Dermis microvascular lymphatic vessel endothelial cell (primary cell): Measurements from ENCODE around the gene SCRN1. TPM values are rescaled to one million over a fixed set of nuclear protein-coding genes. Genes with fewer than 3 reads are reported as not detected.
A peak's percentile ranks its signal among the peaks of the same experiment; 100 is the strongest.

Experiments used
- DNase-seq, 2 donors: peaks; one replicate each; pipeline versions ENCODE4 v3.0.0 to v3.0.0-alpha.2; 2010; ENCODE audit warnings: low read depth in 2 of 2
- total RNA-seq: library from RNA; depleted of rRNA; stranded (reverse); fragments of >200 nt; gene quantifications from 2 replicates; pipeline ENCODE4 v1.2.1, GENCODE V29; 2014

SCRN1 gene
- 61.4 and 69.3 TPM in 2 replicates for total RNA-seq

GRCh38 chr7:29989257-29989995, at the start of gene SCRN1:
TSS of gene SCRN1 (minus strand) at chr7:29989801. CDS start at chr7:29969067, 20,734 bp downstream.
- DNase-seq: peak in 1 of 2 donors; percentile 61

- DNase-seq: no peak
Observed at GRCh38 chr7:30038196-30038980, 48.8 kb upstream of the SCRN1 start.

GRCh38 chr7:30036220-30036619, 46.6 kb upstream of the SCRN1 start:
- no peak for DNase-seq

- no peak for DNase-seq
Observed at GRCh38 chr7:30034501-30034900, 44.9 kb upstream of the SCRN1 start.

- peak in 1 of 2 donors; percentile 56 for DNase-seq
Observed at GRCh38 chr7:30032310-30033125, 42.9 kb upstream of the SCRN1 start.

- no peak for DNase-seq
Observed at GRCh38 chr7:30029696-30030095, 40.1 kb upstream of the SCRN1 start.

GRCh38 chr7:30028749-30029635, 39.4 kb upstream of the SCRN1 start:
- DNase-seq: peak in 1 of 2 donors; percentile 13

- DNase-seq: peak; percentile 54 to 85
Observed at GRCh38 chr7:30028216-30028748, 38.7 kb upstream of the SCRN1 start, which contains the start of gene PLEKHA8. TSS of gene PLEKHA8 (plus strand) at chr7:30028412. CDS start at chr7:30028763, 351 bp downstream.

GRCh38 chr7:30027740-30028215, 38.2 kb upstream of the SCRN1 start:
- no peak for DNase-seq

GRCh38 chr7:30027065-30027456, 37.5 kb upstream of the SCRN1 start:
- peak in 1 of 2 donors; percentile 69 for DNase-seq

- DNase-seq: peak; percentile 98 to 100
Observed at GRCh38 chr7:30026229-30027064, 36.8 kb upstream of the SCRN1 start, which contains the start of gene FKBP14. TSS of gene FKBP14 (minus strand) at chr7:30026702. CDS start at chr7:30026508, 194 bp downstream.

GRCh38 chr7:30023524-30023923, 33.9 kb upstream of the SCRN1 start:
- no peak for DNase-seq

GRCh38 chr7:30022991-30023390, 33.4 kb upstream of the SCRN1 start:
- DNase-seq: no peak

GRCh38 chr7:30020535-30020934, 30.9 kb upstream of the SCRN1 start:
- DNase-seq: no peak

GRCh38 chr7:30019960-30020359, 30.4 kb upstream of the SCRN1 start:
- peak in 1 of 2 donors; percentile 7 for DNase-seq

GRCh38 chr7:30019387-30019786, 29.8 kb upstream of the SCRN1 start:
- no peak for DNase-seq

- no peak for DNase-seq
Observed at GRCh38 chr7:30018451-30018850, 28.9 kb upstream of the SCRN1 start.

GRCh38 chr7:30012757-30013156, 23.2 kb upstream of the SCRN1 start:
- DNase-seq: no peak

- DNase-seq: no peak
Observed at GRCh38 chr7:30010021-30010420, 20.4 kb upstream of the SCRN1 start.
